Measurements from ENCODE around the gene TRIP10. TPM values are rescaled to one million over a fixed set of nuclear protein-coding genes. Genes with fewer than 3 reads are reported as not detected.

Gene TRIP10
- total RNA-seq, 1 experiment from 2014 or later = 45.6 TPM

GRCh38 chr19:6711078-6711361 is 28.5 kb upstream of the TRIP10 start:
- no peak for DNase-seq (ENCODE audit: low read depth)

- DNase-seq (ENCODE audit: low read depth) = no peak
Measured at GRCh38 chr19:6711605-6712004, 27.9 kb upstream of the TRIP10 start.

- no peak for DNase-seq (ENCODE audit: low read depth)
Measured at GRCh38 chr19:6712231-6712630, 27.2 kb upstream of the TRIP10 start.

GRCh38 chr19:6712692-6713670 is 26.5 kb upstream of the TRIP10 start:
- DNase-seq (ENCODE audit: low read depth) = no peak

- DNase-seq (ENCODE audit: low read depth) = no peak
Measured at GRCh38 chr19:6713773-6714692, 25.4 kb upstream of the TRIP10 start.

- DNase-seq (ENCODE audit: low read depth) = no peak
Measured at GRCh38 chr19:6714749-6715555, 24.5 kb upstream of the TRIP10 start.

GRCh38 chr19:6716610-6716970 is 22.9 kb upstream of the TRIP10 start:
- DNase-seq (ENCODE audit: low read depth) = no peak

GRCh38 chr19:6717036-6717435 is 22.4 kb upstream of the TRIP10 start:
- no peak for DNase-seq (ENCODE audit: low read depth)

- peak; percentile 8 for DNase-seq (ENCODE audit: low read depth)
Measured at GRCh38 chr19:6717441-6717971, 22.0 kb upstream of the TRIP10 start.

- DNase-seq (ENCODE audit: low read depth) = no peak
Measured at GRCh38 chr19:6718111-6718740, 21.3 kb upstream of the TRIP10 start.

- peak; percentile 25 for DNase-seq (ENCODE audit: low read depth)
Measured at GRCh38 chr19:6718741-6719539, 20.5 kb upstream of the TRIP10 start.

- DNase-seq (ENCODE audit: low read depth) = no peak
Measured at GRCh38 chr19:6719540-6719861, 20.0 kb upstream of the TRIP10 start.

GRCh38 chr19:6719992-6720368 is 19.5 kb upstream of the TRIP10 start:
- DNase-seq (ENCODE audit: low read depth) = no peak

- peak; percentile 43 for DNase-seq (ENCODE audit: low read depth)
Measured at GRCh38 chr19:6720369-6721137, 18.9 kb upstream of the TRIP10 start, which contains the start of gene C3. Gene C3 (minus strand): TSS chr19:6720650. CDS start chr19:6720589, 61 bp downstream.

GRCh38 chr19:6721138-6721474 is 18.4 kb upstream of the TRIP10 start:
- no peak for DNase-seq (ENCODE audit: low read depth)

GRCh38 chr19:6721773-6722172 is 17.7 kb upstream of the TRIP10 start:
- DNase-seq (ENCODE audit: low read depth) = no peak

- no peak for DNase-seq (ENCODE audit: low read depth)
Measured at GRCh38 chr19:6723108-6723618, 16.3 kb upstream of the TRIP10 start.

- DNase-seq (ENCODE audit: low read depth) = no peak
Measured at GRCh38 chr19:6723738-6724137, 15.7 kb upstream of the TRIP10 start.
